ENCODE data around the gene HSF5. TPM values are rescaled to one million over a fixed set of nuclear protein-coding genes. Genes with fewer than 3 reads are reported as not detected.

Gene HSF5
- total and polyA plus RNA-seq, 2 of the 13 experiments (the other 11 are each of a cell fraction or from before 2014, with no cell fraction given), result not detected

DNA sequence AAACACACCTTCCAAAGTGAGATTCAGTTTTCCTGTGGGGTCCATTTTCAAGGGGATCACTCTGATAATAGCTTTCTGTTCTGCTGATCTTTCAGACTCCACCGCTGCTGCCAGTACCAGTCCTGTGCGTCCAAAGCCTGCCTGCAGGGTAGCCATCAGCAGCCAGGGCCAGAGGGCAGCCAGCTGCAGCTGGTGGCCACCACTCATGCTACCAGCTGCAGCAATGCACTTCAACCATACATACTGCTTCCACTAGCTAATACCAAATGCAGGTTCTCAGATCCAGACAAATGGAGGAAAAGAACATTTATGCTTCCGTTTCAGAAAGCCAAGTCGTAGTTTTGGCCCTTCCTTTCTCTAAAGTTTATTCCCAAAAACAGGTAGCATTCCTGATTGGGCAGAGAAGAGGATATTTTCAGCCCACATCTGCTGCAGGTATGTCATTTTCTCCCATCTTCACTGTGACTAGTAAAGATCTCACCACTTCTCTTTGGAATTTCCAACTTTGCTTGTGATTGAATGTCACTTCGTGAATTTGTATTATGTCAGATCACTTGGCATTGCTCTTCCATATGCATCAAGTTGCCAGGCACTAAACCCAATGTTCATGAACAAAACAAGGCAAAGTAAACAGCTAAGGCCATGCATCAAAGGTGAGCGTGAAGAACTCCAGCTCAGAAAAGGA, 72.7 kb downstream of the HSF5 start (continued):
- TF ChIP-seq, protein P1, sequence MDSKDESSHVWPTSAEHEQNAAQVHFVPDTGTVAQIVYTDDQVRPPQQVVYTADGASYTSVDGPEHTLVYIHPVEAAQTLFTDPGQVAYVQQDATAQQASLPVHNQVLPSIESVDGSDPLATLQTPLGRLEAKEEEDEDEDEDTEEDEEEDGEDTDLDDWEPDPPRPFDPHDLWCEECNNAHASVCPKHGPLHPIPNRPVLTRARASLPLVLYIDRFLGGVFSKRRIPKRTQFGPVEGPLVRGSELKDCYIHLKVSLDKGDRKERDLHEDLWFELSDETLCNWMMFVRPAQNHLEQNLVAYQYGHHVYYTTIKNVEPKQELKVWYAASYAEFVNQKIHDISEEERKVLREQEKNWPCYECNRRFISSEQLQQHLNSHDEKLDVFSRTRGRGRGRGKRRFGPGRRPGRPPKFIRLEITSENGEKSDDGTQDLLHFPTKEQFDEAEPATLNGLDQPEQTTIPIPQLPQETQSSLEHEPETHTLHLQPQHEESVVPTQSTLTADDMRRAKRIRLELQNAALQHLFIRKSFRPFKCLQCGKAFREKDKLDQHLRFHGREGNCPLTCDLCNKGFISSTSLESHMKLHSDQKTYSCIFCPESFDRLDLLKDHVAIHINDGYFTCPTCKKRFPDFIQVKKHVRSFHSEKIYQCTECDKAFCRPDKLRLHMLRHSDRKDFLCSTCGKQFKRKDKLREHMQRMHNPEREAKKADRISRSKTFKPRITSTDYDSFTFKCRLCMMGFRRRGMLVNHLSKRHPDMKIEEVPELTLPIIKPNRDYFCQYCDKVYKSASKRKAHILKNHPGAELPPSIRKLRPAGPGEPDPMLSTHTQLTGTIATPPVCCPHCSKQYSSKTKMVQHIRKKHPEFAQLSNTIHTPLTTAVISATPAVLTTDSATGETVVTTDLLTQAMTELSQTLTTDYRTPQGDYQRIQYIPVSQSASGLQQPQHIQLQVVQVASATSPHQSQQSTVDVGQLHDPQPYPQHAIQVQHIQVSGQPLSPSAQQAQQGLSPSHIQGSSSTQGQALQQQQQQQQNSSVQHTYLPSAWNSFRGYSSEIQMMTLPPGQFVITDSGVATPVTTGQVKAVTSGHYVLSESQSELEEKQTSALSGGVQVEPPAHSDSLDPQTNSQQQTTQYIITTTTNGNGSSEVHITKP (CRISPR knock-in tag; IDR thresholded peaks at IDR 0.05; ENCODE audit: low read depth), result peak; percentile 27; the same call in 1 of the 2 replicates
- TF ChIP-seq HOXA3 (CRISPR knock-in tag; IDR thresholded peaks at IDR 0.05), result peak; percentile 45
- TF ChIP-seq SALL1 (CRISPR knock-in tag; IDR thresholded peaks at IDR 0.05), result peak; percentile 73
- TF ChIP-seq MEF2D (CRISPR knock-in tag; IDR thresholded peaks at IDR 0.05), result peak; percentile 80
- TF ChIP-seq ZBTB44 (CRISPR knock-in tag; IDR thresholded peaks at IDR 0.05), result no peak
- TF ChIP-seq ZNF234 (CRISPR knock-in tag; conservative IDR thresholded peaks at IDR 0.05), result no peak
- peak in 1 of 2 experiments; percentile 45; a peak in 1 of 4 replicates for TF ChIP-seq NR2F1 (CRISPR knock-in tag; IDR thresholded peaks at IDR 0.05)
- TF ChIP-seq ZNF292 (CRISPR knock-in tag; IDR thresholded peaks at IDR 0.05; ENCODE audit: borderline replicate concordance, low read depth), result peak; percentile 92; the same call in 1 of the 2 replicates
- peak; percentile 47; the same call in 1 of the 2 replicates for TF ChIP-seq ZC3H13 (CRISPR knock-in tag; IDR thresholded peaks at IDR 0.05)
- peak; percentile 13; the same call in 1 of the 2 replicates for TF ChIP-seq HNF1A (IDR thresholded peaks at IDR 0.05; ENCODE audit: low read depth)
- TF ChIP-seq HNF1A (CRISPR knock-in tag; IDR thresholded peaks at IDR 0.05; ENCODE audit: borderline replicate concordance), result no peak
- peak; percentile 66 for TF ChIP-seq XRCC5 (optimal IDR thresholded peaks at IDR 0.05; ENCODE audit: low read length)
- 0 out of 2 replicates have a peak, but pooled peaks have one; percentile 52 for TF ChIP-seq GZF1 (CRISPR knock-in tag; IDR thresholded peaks at IDR 0.05)
- TF ChIP-seq HOXA9 (CRISPR knock-in tag; IDR thresholded peaks at IDR 0.05; ENCODE audit: borderline replicate concordance), result 0 out of 2 replicates have a peak, but pooled peaks have one; percentile 13
- no peak for TF ChIP-seq U2AF2 (IDR thresholded peaks at IDR 0.05; ENCODE audit: low read depth, low read length)
- no peak for TF ChIP-seq ZNF883 (CRISPR knock-in tag; IDR thresholded peaks at IDR 0.05; ENCODE audit: not compliant biosample characterization)
- TF ChIP-seq, protein P2, sequence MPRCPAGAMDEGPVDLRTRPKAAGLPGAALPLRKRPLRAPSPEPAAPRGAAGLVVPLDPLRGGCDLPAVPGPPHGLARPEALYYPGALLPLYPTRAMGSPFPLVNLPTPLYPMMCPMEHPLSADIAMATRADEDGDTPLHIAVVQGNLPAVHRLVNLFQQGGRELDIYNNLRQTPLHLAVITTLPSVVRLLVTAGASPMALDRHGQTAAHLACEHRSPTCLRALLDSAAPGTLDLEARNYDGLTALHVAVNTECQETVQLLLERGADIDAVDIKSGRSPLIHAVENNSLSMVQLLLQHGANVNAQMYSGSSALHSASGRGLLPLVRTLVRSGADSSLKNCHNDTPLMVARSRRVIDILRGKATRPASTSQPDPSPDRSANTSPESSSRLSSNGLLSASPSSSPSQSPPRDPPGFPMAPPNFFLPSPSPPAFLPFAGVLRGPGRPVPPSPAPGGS (CRISPR knock-in tag; IDR thresholded peaks at IDR 0.05), result no peak
- TF ChIP-seq ZBTB20 (CRISPR knock-in tag; IDR thresholded peaks at IDR 0.05; ENCODE audit: borderline replicate concordance, low read depth), result peak; percentile 59; the same call in 1 of the 2 replicates

Measured in HepG2 (cell line).